Measurements from ENCODE around the gene CXCR1. TPM values are rescaled to one million over a fixed set of nuclear protein-coding genes. Genes with fewer than 3 reads are reported as not detected.
A peak's percentile ranks its signal among the peaks of the same experiment; 100 is the strongest.
"Not testable (repeated sequence)": the region's sequence is repeated elsewhere in the genome, so short reads cannot be mapped to it uniquely, and the experiment has no call there.

Gene CXCR1
- total RNA-seq: 7.2 TPM
- long read RNA-seq, transcript CXCR1-201 (2 exons, 2,488 nt): major isoform, 9 of 12 reads
- long read RNA-seq, partial matches to known transcripts: 0 of 12 reads
- long read RNA-seq, other reads (novel, unspliced or antisense): 3 of 12 reads

DNA sequence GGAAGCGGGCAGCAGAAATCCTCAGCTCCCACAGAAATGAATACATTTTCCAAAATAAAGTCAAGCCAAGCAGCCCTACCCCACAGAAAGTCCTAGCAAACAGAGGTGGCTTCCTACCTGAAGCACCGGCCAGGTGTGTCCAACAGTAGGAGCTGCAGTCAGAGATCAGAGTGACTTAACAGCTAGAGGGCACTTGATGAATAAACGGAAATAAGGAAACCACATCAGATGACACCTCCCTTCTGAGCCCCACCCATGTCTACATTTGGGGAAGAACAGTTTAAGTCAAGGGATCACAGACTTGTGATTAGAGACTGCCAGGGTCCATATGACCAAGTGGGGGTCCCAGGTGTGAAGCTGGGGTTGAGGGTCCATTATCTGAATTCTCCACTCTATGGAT is at the start of gene CXCR1:
CXCR1 (minus strand) TSS at position 172 of the 400 bp plus-strand sequence. CDS start 1,751 bp downstream, outside the sequence.
- DNase-seq (ENCODE audit: low spot score): no peak

DNA sequence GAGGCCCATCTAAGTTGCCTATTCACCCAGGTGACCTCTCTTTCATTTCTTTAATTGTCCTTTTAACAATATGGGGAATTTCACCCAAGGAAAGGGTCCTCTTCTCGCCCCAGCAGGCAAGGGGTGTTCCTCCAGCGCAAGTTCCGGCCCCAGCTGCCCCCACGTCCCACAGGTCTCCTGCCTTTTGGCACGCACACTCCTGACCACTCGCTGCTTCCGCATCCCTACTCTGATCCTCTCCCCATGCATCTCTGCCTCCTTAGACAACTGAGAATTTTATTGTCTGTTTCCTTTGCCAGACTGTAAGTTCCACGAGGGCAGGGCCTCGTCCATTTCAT is 49.5 kb upstream of the CXCR1 start:
- no peak for DNase-seq (ENCODE audit: low spot score)

DNA sequence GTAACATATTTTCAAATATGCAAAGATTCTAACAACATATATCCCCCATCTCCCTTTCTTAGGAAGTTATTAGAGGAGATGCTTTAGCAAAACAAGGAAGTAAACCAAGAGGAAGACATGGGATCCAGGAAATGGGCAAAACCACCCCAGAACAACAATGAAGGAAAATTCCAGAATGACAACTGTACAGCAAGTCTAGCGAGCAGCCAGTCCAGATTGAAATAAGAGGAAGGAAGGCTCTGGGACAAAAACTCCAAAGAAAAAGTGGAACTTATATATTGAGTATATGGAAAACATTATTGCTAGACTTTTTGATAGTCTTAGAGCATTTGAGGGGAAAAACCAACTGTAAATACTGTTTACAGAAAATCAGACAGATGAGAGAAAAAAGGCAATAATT is 47.4 kb upstream of the CXCR1 start:
- no peak for DNase-seq (ENCODE audit: low spot score)

DNA sequence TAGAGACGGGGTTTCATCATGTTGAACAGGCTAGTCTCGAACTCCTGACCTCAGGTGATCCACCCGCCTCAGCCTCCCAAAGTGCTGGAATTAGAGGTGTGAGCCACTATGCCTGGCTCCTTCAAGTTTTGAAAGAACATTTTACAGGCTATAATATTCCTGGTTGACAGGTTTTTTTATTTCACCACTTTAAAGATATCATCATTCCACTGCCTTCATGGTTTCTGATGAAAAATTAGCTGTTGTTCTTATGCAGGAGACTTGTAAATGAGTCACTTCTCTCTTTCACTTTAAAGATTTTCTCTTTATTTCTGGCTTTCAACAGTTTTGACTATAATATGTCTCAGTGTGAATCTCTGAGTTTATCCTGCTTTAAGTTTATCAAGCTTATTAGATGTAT is 42.3 kb upstream of the CXCR1 start:
- DNase-seq (ENCODE audit: low spot score): no peak

DNA sequence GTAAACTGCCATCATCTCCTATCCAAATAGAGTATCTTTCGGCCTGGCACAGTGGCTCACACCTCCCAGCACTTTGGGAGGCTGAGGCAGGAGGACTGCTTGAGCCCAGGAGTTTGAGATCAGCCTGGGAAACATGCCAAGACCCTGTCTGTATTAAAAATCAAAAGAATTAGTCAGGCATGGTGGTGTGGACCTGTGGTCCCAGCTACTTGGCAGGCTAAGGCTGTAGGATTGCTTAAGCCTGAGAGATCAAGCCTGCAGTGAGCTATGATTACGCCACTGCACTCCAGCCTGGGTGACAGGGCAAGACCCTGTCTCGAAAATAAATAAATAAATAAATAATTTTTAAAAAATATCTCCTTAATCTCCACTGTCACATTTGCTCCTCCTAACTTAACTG is 35.5 kb upstream of the CXCR1 start:
- no peak for DNase-seq (ENCODE audit: low spot score)

DNA sequence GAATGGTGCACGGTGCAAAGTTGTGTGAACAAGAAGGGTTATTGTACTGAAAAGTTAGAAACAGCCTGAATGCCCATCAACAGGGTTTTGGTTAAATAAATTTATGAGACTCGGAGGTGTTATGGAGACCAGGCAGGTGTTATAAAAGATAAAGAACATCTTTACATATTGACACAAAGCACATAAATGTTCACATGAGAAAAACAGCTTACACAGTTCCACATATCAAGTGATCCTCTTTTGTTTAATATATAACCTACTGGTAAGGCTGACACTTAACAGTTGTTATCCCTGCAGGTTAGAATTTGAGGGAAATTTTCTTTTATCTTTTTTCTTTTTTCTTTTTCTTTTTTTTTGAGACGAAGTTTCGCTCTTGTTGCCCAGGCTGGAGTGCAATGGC is 30.2 kb upstream of the CXCR1 start:
- no peak for DNase-seq (ENCODE audit: low spot score)

DNA sequence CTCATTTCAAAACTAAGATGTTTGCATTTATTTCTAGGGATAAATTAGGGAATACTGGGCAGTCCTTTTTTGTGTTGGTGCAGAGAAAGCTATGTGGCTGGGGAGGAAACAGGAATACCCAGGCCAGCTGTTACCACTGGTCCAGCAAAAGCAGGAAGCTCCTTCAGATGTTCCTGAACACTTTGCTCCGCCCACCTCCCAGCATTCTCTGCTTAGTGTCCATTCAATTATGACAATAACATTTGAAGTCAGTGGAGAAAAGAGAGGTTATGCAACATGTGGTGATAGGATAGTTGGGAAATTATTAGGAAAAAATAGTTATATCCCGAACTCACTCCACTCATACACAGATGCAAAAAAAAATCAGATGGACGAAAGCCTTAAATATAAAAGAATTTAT is 28.1 kb upstream of the CXCR1 start:
- no peak for DNase-seq (ENCODE audit: low spot score)

DNA sequence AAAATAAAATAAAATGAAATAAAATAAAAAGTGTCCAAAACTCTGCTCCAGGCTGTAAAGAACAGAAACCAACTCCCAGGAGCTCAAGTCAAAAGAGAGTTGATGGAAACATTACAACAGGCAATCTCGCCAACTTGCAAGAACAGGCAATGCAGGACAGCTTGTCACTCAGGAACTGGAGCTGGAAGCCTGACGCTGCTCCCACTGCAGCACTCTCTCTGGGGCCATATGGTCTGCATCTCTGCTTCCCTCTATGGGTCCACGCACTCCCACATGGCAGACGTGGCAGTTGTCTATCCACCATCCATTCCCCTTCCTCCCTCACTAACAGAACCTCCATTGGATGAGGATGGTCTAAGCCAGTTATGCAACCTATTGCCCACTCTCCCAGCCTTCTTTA is 26.9 kb upstream of the CXCR1 start:
- peak; percentile 3 for DNase-seq (ENCODE audit: low spot score)

DNA sequence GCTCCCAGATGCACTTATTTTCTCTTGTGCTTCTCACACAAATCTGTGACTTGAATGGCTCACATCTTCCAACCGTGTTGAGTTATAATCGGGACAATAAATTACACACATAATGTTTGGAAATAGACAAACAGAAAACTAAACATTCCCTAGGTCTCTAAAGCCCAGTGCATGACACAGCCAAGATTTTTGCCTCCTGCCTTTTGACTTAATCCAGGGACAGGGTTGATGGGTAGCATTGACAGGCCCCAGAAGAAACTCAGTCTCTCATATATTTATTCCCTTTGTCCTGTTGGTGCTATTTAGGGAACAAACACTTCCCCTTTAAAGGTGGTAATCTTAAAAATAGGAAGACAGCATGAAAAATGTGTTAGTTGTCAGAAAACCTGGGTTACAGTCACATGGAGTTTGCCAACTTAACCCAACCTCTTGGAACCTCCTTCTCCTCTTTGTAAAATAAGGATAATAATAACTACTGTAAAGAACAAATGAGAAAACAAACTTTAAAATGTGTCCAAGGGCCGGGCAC is 26.2 kb upstream of the CXCR1 start:
- peak; percentile 1 for DNase-seq (ENCODE audit: low spot score)

DNA sequence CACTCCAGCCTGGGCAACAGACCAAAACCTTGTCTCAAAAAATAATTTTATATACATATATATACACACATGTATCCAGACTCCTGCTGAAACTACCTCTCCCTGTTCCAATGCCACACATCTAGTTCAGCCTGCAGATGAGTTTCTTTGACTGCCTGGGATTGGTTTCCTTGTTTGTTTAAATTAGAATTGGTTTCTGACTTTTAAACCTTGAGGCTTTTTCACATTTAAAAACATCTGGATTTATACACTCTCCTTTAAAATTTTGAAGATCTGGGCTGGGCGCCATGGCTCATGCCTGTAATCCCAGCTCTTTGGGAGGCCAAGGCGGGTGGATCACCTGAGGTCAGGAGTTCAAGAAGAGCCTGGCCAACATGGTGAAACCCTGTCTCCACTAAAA is 21.8 kb upstream of the CXCR1 start:
- DNase-seq (ENCODE audit: low spot score): no peak

DNA sequence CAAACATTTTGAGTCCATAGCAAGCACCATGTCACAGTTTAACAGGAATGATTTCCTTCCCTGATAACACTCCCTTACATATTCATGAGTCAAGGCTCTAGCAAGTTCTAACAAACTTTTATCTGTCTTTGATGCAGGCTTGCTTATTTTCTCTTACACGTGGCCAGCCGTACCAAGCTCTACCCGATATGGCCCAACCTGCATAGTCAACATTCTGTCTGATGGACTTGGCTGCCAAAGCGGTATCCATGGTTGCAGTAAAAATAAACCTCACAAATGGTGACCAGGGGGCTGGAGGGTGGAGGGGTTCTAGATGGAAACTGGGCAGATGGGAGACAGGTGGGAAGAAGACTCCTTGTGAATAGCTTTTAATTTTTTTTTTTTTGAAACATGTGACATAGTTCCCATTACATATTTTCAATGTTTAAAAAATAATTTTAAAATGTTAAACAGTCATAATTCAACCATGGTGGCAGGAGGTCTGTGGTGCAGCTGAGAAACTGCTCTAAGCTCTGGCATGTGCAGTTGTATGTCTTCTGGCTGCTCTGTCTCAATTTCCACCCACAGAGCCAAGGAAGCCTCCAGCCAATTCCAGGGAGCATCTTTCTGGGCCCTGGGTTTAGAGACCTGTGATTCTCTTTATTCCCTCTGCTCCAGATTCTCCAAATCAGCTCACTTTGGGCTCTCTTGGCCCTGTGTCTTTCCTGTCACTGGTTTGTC is 20.7 kb upstream of the CXCR1 start:
- DNase-seq (ENCODE audit: low spot score): no peak

DNA sequence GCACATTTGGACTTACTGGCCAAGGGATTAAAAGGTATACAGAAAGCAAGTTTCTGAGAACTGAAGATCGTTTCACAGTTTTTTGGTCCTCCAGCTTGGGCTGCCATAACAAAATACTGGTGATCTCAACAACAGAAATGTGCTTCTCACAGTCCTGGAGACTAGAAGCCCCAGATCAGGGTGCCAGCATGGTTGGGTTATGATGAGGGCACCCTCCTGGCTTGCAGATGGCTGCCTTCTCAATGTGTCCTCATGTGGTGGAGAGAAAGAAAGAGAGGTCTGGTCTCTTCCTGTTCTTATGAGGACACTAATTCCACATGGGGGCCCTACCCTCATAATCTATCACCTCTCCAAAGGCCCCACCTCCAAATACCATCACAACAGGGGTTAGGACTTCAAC is 20.1 kb upstream of the CXCR1 start:
- no peak for DNase-seq (ENCODE audit: low spot score)

DNA sequence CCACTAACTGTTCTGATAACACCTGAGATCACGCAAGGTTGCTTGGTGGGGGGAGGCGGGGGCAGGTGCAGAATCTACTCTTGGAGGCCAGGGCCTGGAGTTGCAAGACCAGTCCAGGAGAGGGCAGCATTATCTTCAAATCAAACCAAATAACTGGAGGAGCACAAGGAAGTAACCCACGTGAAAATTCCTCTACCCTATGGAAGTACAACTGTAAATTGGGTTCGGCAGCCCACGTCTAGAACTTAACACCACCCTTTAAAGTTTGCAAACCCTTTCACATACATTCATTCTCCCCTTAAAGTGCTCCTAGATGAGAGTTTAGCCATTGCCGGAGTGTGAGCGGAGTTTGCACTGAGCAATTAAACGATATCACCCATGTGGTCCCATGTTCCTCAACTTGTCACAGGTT is 19.6 kb upstream of the CXCR1 start:
- DNase-seq (ENCODE audit: low spot score): no peak

DNA sequence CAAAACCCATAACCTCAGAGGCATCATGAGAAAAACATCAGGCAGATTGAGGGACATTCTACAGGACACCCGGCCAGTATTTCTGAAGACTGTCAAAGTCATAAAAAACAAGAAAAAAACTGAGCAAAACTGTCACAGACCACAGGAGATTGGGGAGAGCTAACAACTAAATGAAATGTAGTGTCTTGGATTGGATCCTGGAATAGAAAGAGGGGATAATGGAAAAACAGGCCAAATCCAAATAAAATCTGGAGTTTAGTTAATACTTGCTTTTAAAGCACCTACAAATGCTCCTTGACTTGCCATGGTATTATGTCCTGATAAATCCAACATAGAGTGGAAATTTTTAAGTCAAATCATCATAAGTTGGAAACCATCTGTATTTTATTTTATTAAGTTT is 17.6 kb upstream of the CXCR1 start:
- DNase-seq (ENCODE audit: low spot score): no peak

DNA sequence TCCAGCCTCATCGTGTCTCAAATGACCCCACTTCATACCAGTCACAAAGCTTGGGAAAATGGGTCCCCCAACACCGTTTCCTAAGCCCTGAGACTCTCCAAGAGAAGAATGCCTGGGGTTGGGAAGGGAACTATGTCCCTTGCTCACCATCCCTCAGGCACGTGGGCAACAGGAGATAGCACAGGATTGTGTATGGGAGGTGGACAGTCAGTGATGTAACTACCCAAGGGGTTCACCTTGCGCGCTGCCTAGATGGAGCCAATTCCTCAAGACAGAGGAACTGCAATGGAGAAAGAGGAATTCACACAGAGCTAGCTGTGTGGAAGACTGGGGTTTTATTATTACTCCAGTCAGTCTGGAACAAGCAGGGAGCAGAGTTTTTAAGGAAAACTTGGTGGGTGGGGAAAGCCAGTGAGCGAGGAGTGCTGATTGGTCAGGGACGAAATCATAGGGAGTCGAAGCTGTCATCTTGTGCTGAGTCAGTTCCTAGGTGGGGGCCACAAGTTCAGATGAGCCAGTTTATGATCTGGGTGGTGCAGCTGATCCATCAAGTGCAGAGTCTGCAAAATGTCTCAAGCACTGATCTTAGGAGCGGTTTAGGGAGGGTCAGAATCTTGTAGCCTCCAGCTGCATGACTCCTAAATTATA is 13.8 kb upstream of the CXCR1 start:
- DNase-seq (ENCODE audit: low spot score): no peak

DNA sequence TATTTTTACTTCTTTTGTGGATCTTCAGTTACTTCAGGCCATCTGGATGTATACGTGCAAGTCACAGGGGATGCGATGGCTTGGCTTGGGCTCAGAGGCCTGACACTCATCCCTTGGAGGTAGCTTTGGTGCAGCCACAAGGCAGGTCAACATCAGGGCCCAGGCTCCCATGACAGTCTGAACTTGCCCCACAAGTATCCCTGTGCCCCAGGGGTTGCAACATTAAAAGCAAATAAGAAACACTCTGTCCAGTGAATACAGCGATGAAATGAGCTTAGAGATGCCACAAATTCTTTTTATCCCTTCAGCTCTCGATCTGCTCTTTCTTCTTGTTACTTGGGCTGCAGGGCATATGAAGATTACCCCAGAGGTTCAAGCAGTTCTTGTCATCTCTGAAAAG is 13.0 kb upstream of the CXCR1 start:
- DNase-seq (ENCODE audit: low spot score): no peak

DNA sequence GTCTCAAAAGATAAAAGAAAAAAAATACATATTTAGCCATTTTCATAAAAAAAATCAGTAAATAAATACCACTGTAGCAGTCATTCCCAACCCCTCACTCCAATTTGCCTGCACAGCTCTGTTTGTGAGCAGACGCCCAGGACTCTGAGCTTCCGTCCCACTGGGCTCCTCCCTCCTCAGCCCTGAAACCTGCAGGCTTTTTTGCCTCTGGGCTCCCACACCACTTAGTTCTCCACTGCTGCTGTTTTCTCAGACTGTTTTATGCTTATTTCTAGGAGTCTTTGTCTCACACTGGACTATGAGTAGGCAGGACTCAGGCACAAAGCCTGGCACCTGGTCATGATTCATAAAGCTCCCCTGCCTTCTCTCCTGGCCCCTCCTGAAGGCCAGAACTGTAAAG is 6.1 kb upstream of the CXCR1 start:
- no peak for DNase-seq (ENCODE audit: low spot score)

DNA sequence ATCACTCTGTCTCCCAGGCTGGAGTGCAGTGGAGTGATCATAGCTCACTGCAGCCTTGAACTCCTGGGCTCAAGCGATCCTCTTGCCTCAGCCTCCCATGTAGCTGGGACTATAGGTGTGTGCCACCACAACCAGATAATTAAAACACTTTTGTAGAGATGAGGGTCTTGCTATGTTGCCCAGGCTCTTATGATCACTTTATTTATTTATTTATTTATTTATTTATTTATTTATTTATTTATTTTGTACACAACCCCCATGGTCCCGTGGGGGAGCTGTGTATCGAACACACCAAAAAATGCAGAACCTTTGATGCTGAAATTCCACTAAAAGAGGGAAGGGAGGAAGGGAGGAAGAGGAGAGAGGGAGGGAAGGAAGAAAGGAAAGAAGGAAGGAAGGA is 5.0 kb upstream of the CXCR1 start:
- DNase-seq (ENCODE audit: low spot score): not testable (repeated sequence)

DNA sequence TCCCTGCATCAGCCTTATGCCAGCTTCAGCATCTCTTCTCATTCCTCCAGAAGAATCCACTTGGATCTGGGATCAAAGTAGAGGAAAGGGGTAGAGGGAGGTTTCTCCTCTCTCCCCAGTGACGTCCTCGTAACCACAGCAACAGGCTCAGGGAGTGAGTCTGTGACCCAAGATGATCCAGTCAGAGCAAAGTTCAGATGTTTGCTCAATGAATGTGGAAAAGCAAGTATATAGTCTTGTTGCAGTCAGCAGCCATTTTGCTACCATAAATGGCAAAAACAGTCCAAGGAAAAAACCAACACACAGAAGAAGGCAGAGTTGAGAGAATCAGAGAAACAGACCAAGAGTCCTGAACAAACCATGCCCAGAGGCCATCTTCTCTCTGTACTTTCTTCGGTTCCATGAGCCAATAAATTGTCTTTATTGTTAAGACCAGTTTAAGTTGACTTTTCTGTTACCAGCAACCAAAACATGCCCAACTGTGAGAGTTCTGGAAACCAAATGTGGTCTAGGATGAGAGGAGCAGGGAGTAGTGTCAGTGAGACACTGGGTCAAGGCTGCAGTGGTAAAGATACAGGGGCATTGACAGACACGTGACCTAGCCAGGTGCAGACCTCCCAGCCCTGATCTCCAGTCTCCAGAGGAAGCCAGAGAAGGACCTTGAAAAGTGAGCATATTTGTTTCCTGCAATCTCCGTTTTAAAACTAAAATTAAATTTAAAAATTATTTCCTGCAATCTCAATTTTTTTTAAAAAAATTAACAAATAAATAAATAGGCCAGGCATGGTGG is 3.2 kb upstream of the CXCR1 start:
- no peak for DNase-seq (ENCODE audit: low spot score)

DNA sequence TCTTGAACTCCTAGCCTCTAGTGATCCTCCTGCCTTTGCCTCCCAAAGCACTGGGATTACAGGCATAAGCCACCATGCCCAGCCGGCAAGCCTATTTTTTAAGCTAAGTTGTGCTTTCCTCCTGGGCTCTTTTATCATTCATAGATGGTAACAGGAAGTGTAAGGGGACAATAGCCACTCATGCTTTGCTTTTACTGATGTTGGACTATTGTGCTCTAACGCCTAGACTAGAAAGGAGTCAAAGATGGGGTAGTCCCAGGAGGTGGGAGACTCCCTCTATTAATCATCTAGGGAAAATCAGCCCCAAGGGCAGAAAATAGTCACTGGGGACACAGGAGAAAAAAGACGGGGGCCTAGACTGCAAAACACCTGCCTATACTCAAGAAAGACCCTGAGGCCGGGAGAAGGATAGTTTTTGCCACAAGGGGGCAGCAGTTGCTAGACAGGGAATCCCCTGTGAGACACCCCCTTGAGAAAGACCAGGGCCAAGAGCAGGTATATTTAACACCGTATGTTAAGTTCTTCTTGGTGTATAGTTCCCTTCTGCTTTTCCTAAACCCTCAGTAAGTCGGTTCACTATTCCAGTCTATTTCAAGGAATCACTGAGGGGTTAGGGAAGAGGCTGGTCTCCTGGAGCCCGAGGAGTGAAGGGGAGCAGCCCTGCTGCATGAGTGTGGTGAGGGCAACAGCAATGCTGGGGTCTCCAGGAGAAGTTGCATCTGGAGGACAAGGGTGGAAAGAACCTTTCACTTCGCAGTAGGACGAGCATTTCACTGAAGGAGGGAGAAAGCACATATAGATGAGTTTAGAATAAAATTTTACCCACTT is 2.1 kb upstream of the CXCR1 start:
- no peak for DNase-seq (ENCODE audit: low spot score)

DNA sequence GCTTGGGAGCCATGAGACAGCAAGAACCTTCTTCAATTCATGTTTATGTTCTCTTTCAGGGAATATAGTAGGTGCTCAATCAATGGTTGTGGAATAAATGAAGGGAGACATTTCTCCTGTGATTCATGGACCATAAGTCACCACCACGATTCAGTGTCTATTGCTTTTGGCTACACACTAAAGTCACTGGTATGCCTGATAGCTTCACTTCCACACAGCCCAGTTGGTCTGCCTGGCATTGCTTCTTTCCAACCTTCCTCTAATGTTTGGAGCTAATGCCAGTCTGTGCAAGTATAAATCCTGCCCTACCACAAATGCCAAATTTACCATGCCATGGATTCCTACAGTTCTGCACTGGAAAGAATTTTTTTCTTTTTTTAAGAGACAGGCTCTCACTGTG is 1.3 kb upstream of the CXCR1 start:
- DNase-seq (ENCODE audit: low spot score): no peak

Data from mesenteric fat pad (tissue), 1 donor.